ENCODE data around the gene GAN. TPM values are rescaled to one million over a fixed set of nuclear protein-coding genes. Genes with fewer than 3 reads are reported as not detected.

The GAN gene
- total RNA-seq, 1 experiment from 2014 or later = 5.3 TPM

GRCh38 chr16:81276323-81276722 lies 38.4 kb upstream of the GAN start:
- no peak overlapping the region for H3K4me3 ChIP-seq (ENCODE audit: low read length)
- CTCF ChIA-PET = interaction anchor here (0.7 kb wide), 1 partner anchor 350 kb away, joined by 3 read pairs; no protein-coding TSS in a partner anchor

GRCh38 chr16:81277541-81278080 lies 37.2 kb upstream of the GAN start:
- intact Hi-C loops (cut with micrococcal nuclease) = no loop called here
- H3K79me2 ChIP-seq (ENCODE audit: low read length) = no peaks in the 10 kb centered on the region
- no peaks in the 10 kb centered on the region for H4K20me1 ChIP-seq (ENCODE audit: low read length)
- H3K4me1 ChIP-seq (ENCODE audit: insufficient read depth, low read length) = peaks cover 18% of the 10 kb centered on the region
- peak overlapping the region; percentile 51 for H3K27ac ChIP-seq (ENCODE audit: low read length)
- CTCF ChIA-PET = no interaction called here
- ATAC-seq (peak; percentile 39), DNase-seq (peak; percentile 75)
- POLR2A ChIA-PET (ENCODE audit: unreplicated experiment) = no interaction called here
- H3K36me3 ChIP-seq (ENCODE audit: low read depth, low read length) = no peaks in the 10 kb centered on the region
- H3K27me3 ChIP-seq (ENCODE audit: low read length) = no peaks in the 10 kb centered on the region
- H2AFZ ChIP-seq (ENCODE audit: low read length) = peak overlapping the region; percentile 86
- H3F3A ChIP-seq (ENCODE audit: low read length, unreplicated experiment) = no peaks in the 10 kb centered on the region
- H3K4me2 ChIP-seq (ENCODE audit: low read length) = peak overlapping the region; percentile 63
- TF ChIP-seq EZH2 (IDR thresholded peaks at IDR 0.05; ENCODE audit: low read length, unreplicated experiment) = no peak
- no peak for TF ChIP-seq CTCF (conservative IDR thresholded peaks at IDR 0.05; ENCODE audit: low read depth, low read length)
- no peak for TF ChIP-seq EZH2phosphoT487 (IDR thresholded peaks at IDR 0.05; ENCODE audit: borderline replicate concordance, low read length)
- no peaks in the 10 kb centered on the region for H3K9me2 ChIP-seq (replicated peaks; ENCODE audit: low read length)
- BruUV-seq (replicated peaks) = no TSS peak
- H3K9me3 ChIP-seq (ENCODE audit: low read length) = no peaks in the 10 kb centered on the region
- no peak overlapping the region for H3K9ac ChIP-seq (ENCODE audit: low read length)
- H3K4me3 ChIP-seq (ENCODE audit: low read length) = no peak overlapping the region

More at GRCh38 chr16:81276323-81276722, 38.4 kb upstream of the GAN start:
- H3K4me2 ChIP-seq (ENCODE audit: low read length) = no peak overlapping the region
- intact Hi-C loops (cut with micrococcal nuclease) = no loop called here
- BruUV-seq (replicated peaks) = no TSS peak
- no peak for ATAC-seq
- no peak for TF ChIP-seq CTCF (conservative IDR thresholded peaks at IDR 0.05; ENCODE audit: low read depth, low read length)
- TF ChIP-seq EZH2 (IDR thresholded peaks at IDR 0.05; ENCODE audit: low read length, unreplicated experiment) = no peak
- no peak for TF ChIP-seq EZH2phosphoT487 (IDR thresholded peaks at IDR 0.05; ENCODE audit: borderline replicate concordance, low read length)
- H3K4me1 ChIP-seq (ENCODE audit: insufficient read depth, low read length) = peaks cover 18% of the 10 kb centered on the region
- no peak overlapping the region for H2AFZ ChIP-seq (ENCODE audit: low read length)
- no peak overlapping the region for H3K27ac ChIP-seq (ENCODE audit: low read length)
- H3K9me3 ChIP-seq (ENCODE audit: low read length) = no peaks in the 10 kb centered on the region
- POLR2A ChIA-PET (ENCODE audit: unreplicated experiment) = no interaction called here
- H3F3A ChIP-seq (ENCODE audit: low read length, unreplicated experiment) = no peaks in the 10 kb centered on the region
- H3K79me2 ChIP-seq (ENCODE audit: low read length) = no peaks in the 10 kb centered on the region
- H4K20me1 ChIP-seq (ENCODE audit: low read length) = no peaks in the 10 kb centered on the region
- no peak overlapping the region for H3K9ac ChIP-seq (ENCODE audit: low read length)
- no peak for DNase-seq
- H3K36me3 ChIP-seq (ENCODE audit: low read depth, low read length) = no peaks in the 10 kb centered on the region
- H3K27me3 ChIP-seq (ENCODE audit: low read length) = no peaks in the 10 kb centered on the region
- no peaks in the 10 kb centered on the region for H3K9me2 ChIP-seq (replicated peaks; ENCODE audit: low read length)

DNA sequence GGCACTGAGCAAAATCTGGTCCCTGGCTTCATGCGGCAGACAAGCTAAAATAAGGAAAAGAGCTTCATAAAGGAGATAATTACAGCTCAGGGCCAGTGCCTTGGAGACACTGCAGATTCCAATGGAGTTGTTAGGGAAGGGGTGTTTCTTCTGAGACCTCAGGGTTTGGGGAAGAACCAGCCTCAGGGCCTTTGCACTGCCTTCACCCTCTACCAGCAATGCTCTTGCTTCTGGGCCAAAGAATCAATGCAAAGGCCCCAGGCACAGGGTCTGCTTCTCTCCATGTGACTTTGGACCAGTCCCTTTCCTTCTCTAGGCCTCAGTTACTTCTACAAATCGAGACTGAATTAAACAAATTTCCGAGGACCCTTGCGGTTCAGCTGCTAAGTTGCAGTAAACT lies 36.2 kb upstream of the GAN start:
- POLR2A ChIA-PET (ENCODE audit: unreplicated experiment) = no interaction called here
- intact Hi-C loops (cut with micrococcal nuclease) = no loop called here
- Histone ChIP-seq H3K4me1 (ENCODE audit: insufficient read depth, low read length) (peaks cover 18% of the 10 kb centered on the region), H3K27ac (ENCODE audit: low read length) (no peak overlapping the region), H3K36me3 (ENCODE audit: low read depth, low read length) (no peaks in the 10 kb centered on the region), H4K20me1 (ENCODE audit: low read length) (no peaks in the 10 kb centered on the region), H3K4me2 (ENCODE audit: low read length) (no peak overlapping the region), H3K9me2 (replicated peaks; ENCODE audit: low read length) (no peaks in the 10 kb centered on the region), H3F3A (ENCODE audit: low read length, unreplicated experiment) (no peaks in the 10 kb centered on the region), H3K9me3 (ENCODE audit: low read length) (no peaks in the 10 kb centered on the region), H3K79me2 (ENCODE audit: low read length) (no peaks in the 10 kb centered on the region), H3K27me3 (ENCODE audit: low read length) (no peaks in the 10 kb centered on the region), H3K9ac (ENCODE audit: low read length) (no peak overlapping the region), H3K4me3 (ENCODE audit: low read length) (no peak overlapping the region), H2AFZ (ENCODE audit: low read length) (no peak overlapping the region)
- CTCF ChIA-PET = interaction anchor here (0.7 kb wide), 1 partner anchor 308 kb away, joined by 3 read pairs; no protein-coding TSS in a partner anchor
- ATAC-seq (no peak), DNase-seq (no peak)
- no TSS peak for BruUV-seq (replicated peaks)
- TF ChIP-seq CTCF (conservative IDR thresholded peaks at IDR 0.05; ENCODE audit: low read depth, low read length) (no peak), EZH2 (IDR thresholded peaks at IDR 0.05; ENCODE audit: low read length, unreplicated experiment) (no peak), EZH2phosphoT487 (IDR thresholded peaks at IDR 0.05; ENCODE audit: borderline replicate concordance, low read length) (no peak)
